ENCODE data around the gene KBTBD12.

KBTBD12 gene

DNA sequence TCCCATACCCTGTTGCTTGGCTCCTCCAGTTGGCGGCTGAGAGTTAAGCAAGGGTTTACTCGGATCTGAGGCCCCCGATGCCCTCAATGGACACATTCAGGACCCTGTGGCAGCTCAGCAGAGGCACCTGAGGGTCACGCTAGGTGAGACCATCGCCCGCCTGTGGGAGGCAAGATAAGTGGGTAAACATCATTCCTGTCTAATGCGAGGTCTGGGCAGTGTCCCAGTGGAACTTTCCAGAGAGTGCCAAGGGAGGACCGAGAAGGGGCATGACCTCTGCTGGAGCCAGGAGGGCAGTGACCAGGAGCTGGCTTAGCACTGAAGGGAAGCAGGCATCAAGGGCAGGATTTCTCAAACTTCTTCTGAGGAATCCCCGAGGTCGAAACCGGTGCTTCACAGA is 71.8 kb downstream of the KBTBD12 start:
- no peak for DNase-seq

DNA sequence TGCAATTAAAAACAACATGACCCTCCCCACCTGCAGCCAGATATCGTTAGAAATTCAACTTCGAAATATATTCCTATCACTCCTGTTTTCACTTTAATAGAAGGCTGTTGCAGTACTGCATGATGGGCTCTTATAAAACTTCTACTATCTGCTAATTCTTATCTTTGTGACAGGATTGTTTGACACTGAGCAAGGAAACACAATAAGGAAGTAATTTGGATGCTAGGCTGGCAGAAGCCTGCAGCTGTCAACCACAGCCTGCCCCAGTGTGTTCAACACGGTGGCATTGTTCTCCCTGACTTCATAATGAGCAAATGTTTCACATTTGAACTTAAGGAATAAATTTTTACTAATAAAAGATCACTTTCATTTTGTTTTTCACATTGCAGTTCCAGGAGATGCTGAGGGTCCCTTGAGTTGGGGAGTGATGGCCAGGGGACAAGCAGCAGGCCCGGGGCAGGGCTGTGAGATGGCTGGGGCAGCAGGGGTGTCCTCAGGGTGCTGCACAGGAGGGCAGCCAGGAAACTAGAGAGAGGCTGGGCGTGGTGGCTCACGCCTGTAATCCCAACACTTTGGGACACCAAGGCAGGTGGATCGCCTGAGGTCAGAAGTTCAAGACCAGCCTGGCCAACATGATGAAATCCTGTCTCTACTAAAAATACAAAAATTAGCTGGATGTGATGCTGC is 72.4 kb downstream of the KBTBD12 start:
- no peak for DNase-seq

- DNase-seq = no peak
Observed at GRCh38 chr3:127988770-127989557, 73.9 kb downstream of the KBTBD12 start.

DNA sequence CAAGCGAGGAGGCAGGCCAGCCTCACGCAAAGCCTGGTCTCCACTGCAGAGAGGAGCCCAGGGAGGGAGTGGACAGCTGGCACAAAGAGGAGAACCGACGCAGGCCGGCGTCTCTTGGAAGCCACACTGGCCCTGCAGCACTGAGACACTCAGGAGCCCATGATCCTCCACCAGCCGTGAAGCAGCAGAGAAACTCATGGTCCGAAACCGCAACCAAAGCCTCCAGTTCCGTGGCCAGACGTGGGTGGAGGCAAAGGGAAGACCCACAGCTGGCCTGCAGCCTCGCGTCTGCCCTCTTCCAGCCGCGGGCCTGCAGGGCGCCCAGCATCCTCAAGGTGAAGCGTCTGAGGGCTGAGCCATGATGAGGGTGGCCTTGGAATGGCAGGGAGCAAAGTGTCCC is 75.0 kb downstream of the KBTBD12 start:
- no peak for DNase-seq

- no peak for DNase-seq
Observed at GRCh38 chr3:127990461-127990860, 75.4 kb downstream of the KBTBD12 start.

DNA sequence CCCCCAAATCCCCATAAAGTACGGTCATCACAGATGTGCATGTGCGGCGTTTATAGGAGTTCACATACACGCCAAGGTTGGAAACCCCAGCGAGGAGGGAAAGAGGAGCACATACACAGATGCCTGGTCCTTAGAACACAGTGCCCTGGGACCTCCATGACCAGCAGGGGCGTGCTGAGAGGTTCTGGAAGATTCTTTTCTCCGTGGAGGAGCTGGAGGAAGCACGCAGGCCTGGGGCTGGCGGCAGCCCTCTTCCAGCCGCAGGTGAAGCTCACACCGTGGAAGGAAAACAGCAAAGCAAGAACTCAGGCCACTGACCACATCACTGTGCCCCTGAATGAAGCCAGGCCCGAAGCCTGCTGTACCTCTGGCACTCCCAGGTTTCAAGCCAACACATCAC is 76.2 kb downstream of the KBTBD12 start:
- DNase-seq = no peak

DNA sequence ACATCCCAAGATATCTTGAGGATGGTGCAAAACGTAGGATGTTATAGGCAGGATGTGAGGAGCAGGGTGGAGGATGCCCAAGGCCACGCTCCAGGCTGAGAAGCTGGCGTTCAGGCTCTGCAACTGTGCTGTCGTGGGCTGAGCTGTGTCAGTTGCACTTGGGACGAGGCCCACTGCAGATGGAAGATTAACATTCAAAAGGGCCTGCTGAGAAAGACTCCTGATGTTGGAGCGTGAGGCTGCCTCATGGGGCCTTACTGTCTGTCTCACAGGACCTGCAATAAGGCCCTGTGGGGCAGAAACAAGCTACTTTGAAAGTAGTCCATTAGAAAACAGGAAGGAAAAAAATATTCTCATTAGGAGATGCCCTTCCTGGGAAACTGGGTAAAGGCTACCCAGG is 76.6 kb downstream of the KBTBD12 start:
- DNase-seq = no peak

GRCh38 chr3:127992127-127992526 is 77.1 kb downstream of the KBTBD12 start:
- DNase-seq = no peak

DNA sequence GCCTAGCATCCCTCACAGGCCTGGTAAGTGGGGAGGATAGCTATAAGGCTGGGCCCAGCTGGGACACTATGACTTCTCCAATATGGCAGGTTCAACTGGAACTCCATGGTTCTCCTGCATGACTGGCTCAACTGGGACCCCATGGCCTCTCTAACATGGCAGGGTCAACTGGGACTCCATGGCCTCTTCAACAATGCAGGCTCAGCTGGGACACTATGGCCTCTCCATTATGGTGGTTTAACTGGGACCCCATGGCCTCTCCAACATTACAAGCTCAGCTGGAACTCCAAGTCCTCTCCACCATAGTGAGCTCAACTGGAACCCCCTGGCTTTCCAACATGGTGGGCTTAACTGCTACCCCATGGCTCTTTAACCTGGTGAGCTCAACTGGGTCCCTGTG is 79.0 kb downstream of the KBTBD12 start:
- DNase-seq = no peak

DNA sequence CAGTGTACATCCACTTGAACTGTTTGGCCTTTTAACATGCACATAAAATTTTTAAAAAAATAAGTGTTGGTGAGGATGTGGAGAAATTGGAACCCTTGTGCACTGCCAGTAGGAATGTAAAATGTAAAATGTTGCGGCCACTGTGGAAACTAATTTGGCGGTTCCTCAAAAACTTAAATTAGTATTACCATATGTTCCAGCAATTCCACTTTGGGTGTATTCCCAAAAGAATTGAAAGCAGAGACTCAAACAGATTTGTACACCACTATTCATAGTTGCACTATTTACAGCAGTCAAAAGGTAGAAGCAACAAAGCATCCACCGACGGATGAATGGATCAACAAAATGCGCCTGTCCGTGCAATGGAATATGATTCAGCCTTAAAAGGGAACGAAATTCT is 82.0 kb downstream of the KBTBD12 start:
- DNase-seq = no peak

DNA sequence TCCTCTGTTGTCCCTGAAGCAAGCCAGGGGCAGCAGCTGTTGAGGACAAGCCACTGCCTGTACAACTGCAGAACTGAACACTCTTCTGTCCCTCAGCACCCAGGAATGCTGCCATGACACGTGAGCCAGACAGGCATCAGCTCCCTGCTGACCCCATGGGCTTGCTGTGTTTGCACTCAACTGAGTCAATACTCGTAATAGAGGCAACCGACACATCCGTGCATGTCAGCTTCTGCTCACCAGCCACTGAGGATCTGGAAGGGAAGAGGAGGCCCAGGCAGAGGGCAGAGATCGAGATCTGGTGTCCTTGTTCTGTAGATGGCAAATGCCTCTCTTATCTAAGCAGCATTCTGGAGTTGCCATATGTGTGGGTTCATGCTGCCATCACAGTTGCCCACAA is 82.9 kb downstream of the KBTBD12 start:
- no peak for DNase-seq

- no peak for DNase-seq
Observed at GRCh38 chr3:127998596-127998995, 83.6 kb downstream of the KBTBD12 start.

GRCh38 chr3:127999509-128000106 is 84.6 kb downstream of the KBTBD12 start:
- DNase-seq = no peak

GRCh38 chr3:128001576-128001975 is 86.5 kb downstream of the KBTBD12 start:
- DNase-seq = no peak

DNA sequence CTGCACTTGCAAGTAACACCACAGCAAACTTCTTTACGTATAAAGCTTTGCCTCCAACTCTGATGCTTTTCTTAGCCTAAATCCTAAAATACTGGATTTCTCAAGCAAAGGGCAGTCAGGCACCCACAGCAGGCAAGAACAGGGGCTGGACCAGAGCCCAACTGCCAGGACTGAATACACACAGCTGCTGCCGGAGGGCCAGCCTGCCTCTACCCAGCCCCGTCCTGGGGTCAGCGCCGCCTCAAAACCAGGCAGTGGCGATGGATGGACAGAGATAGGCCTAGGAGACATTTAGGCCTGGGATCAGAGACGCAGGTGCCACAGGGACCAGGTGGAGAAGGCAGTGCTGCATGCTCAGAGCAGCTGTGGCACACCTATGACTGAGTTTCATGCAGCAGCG is 89.6 kb downstream of the KBTBD12 start:
- DNase-seq = no peak

- no peak for DNase-seq
Observed at GRCh38 chr3:128006061-128007032, 91.3 kb downstream of the KBTBD12 start.

- no peak for DNase-seq
Observed at GRCh38 chr3:128007033-128007424, 92.0 kb downstream of the KBTBD12 start.

- DNase-seq = no peak
Observed at GRCh38 chr3:128009952-128010846, 95.2 kb downstream of the KBTBD12 start.

DNA sequence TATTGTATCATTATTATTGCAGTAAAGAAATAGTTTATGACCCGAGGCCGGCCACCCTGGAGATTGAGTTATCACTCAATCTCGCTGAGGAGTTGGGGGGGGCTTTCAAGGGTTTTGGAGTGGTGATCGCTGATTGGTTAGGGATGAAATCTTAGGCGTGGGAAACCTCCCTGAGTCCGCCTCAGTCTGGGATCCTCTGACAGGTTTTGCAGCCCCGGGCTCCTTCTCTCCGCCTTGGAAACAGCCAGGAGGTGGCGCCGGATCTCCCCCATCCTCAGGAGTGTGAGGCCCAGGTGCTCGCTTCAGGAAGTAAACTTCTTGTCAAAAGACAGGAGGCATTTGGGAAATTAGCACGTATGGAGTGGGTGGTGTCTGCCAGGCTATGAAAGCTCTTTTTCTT is 96.1 kb downstream of the KBTBD12 start:
- no peak for DNase-seq

- DNase-seq = no peak
Observed at GRCh38 chr3:128012050-128012449, 97.0 kb downstream of the KBTBD12 start.

GRCh38 chr3:128014548-128014947 is 99.5 kb downstream of the KBTBD12 start:
- DNase-seq = no peak

DNA sequence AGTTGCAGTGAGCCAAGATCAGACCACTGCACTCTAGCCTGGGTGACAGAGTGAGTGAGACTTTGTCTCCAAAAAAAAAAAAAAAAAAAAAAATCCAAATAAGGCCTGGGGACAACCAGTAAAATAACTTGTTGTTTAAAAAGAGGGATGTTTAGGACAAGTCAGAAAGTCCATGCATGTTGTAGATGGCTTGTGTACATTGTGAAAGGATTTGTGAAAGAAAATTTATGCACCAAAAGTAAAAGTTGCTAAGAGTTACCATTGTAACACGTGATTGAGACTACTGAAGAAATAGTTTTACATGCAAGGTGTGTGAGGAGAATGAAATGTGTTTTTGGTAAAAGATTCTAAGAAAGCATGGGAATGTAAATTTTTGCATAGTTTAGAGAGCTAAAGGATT is 101.5 kb downstream of the KBTBD12 start:
- no peak for DNase-seq
